ENCODE measurements around the gene RRAS2. TPM values are rescaled to one million over a fixed set of nuclear protein-coding genes. Genes with fewer than 3 reads are reported as not detected.

RRAS2 gene
- total and polyA plus RNA-seq, 8 donors, result 9.0 to 21.8 (median 14.8) TPM

- H3K4me1 ChIP-seq, result peaks cover 7 to 18% (median 16%) of the 10 kb centered on the region in 3 donors
- H3K27me3 ChIP-seq, result no peaks in the 10 kb centered on the region
- TF ChIP-seq CTCF (IDR thresholded peaks at IDR 0.05), result no peak
- intact Hi-C loops (cut with DNase I), result loop anchor here in 1 of 3 donors (10.0 kb wide), 1 partner anchor 138 kb away; no protein-coding TSS in a partner anchor
- H3K9me3 ChIP-seq, result no peaks in the 10 kb centered on the region
- no peak overlapping the region for H3K27ac ChIP-seq
- no peak overlapping the region for H3K4me3 ChIP-seq
- FAIRE-seq (no peak), ATAC-seq (no peak), DNase-seq (no peak)
- 97 to 100% methylated on average over 1 of the region's 1 CpG for WGBS, 2 donors
- H3K36me3 ChIP-seq, result no peaks in the 10 kb centered on the region
These were observed 52.5 kb downstream of the RRAS2 start for GRCh38 chr11:14306481-14306880.

- WGBS, 2 donors, result 97 to 99% methylated on average over 7 of the region's 7 CpGs
- Histone ChIP-seq H3K27me3 (no peaks in the 10 kb centered on the region), H3K4me3 (no peak overlapping the region), H3K4me1 (peaks cover 7 to 18% (median 16%) of the 10 kb centered on the region in 3 donors), H3K36me3 (no peaks in the 10 kb centered on the region), H3K27ac (no peak overlapping the region), H3K9me3 (no peaks in the 10 kb centered on the region)
- no peak for DNase-seq
- intact Hi-C loops (cut with DNase I), result loop anchor here in 1 of 3 donors (10.0 kb wide), 1 partner anchor 139 kb away; no protein-coding TSS in a partner anchor
- ATAC-seq, result no peak
- no peak for FAIRE-seq
- TF ChIP-seq CTCF (IDR thresholded peaks at IDR 0.05), result no peak
These were observed 53.3 kb downstream of the RRAS2 start for GRCh38 chr11:14305649-14306048.

- no peaks in the 10 kb centered on the region for H3K9me3 ChIP-seq
- no peaks in the 10 kb centered on the region for H3K27me3 ChIP-seq
- ATAC-seq (no peak), FAIRE-seq (no peak), DNase-seq (no peak)
- H3K4me1 ChIP-seq, result peaks cover 7 to 18% (median 15%) of the 10 kb centered on the region in 3 donors
- TF ChIP-seq CTCF (IDR thresholded peaks at IDR 0.05), result no peak
- no peaks in the 10 kb centered on the region for H3K36me3 ChIP-seq
- H3K4me3 ChIP-seq, result no peak overlapping the region
- intact Hi-C loops (cut with DNase I), result loop anchor here in 2 of 3 donors (5.0 to 10.0 kb wide), 2 partner anchors 140 to 148 kb away; no protein-coding TSS in a partner anchor
- no peak overlapping the region for H3K27ac ChIP-seq
These were observed 54.4 kb downstream of the RRAS2 start for GRCh38 chr11:14304601-14305000.

GRCh38 chr11:14300661-14301304, 58.2 kb downstream of the RRAS2 start:
- Histone ChIP-seq H3K27ac (no peak overlapping the region), H3K36me3 (no peaks in the 10 kb centered on the region), H3K4me1 (peaks cover 0 to 3% (median 0%) of the 10 kb centered on the region in 3 donors), H3K27me3 (no peaks in the 10 kb centered on the region), H3K9me3 (no peaks in the 10 kb centered on the region), H3K4me3 (no peak overlapping the region)
- no peak for FAIRE-seq
- peak in 3 of 6 donors; percentile 26 to 58 (median 28) for DNase-seq
- intact Hi-C loops (cut with DNase I), result loop anchor here in 2 of 3 donors (5.0 to 10.0 kb wide), 2 partner anchors 144 to 152 kb away; no protein-coding TSS in a partner anchor
- WGBS, 2 donors, result 30 to 38% methylated on average over 6 of the region's 6 CpGs
- peak; percentile 33 to 70 (median 54) for TF ChIP-seq CTCF (IDR thresholded peaks at IDR 0.05)
- ATAC-seq, result peak; percentile 80 to 98 (median 96)

GRCh38 chr11:14299921-14300320, 59.1 kb downstream of the RRAS2 start:
- Histone ChIP-seq H3K27me3 (no peaks in the 10 kb centered on the region), H3K4me3 (no peak overlapping the region), H3K4me1 (peaks cover 0 to 3% (median 0%) of the 10 kb centered on the region in 3 donors), H3K27ac (no peak overlapping the region), H3K36me3 (no peaks in the 10 kb centered on the region), H3K9me3 (no peaks in the 10 kb centered on the region)
- DNase-seq (no peak), FAIRE-seq (no peak), ATAC-seq (peak in 1 of 4 donors; percentile 16)
- intact Hi-C loops (cut with DNase I), result loop anchor here in 2 of 3 donors (5.0 to 10.0 kb wide), 2 partner anchors 145 to 152 kb away; no protein-coding TSS in a partner anchor
- TF ChIP-seq CTCF (IDR thresholded peaks at IDR 0.05), result no peak
- WGBS, 2 donors, result 74 to 76% methylated on average over 1 of the region's 1 CpG

Measured in pancreas (tissue), 10 donors.